Activated effector memory CD4-positive, alpha-beta T cell treated with anti-CD3 and anti-CD28 coated beads, Interleukin-2, amount 50 U/mL, for 16 hours (primary cell): ENCODE data around the gene TBATA.
"Not testable (repeated sequence)": the region's sequence is repeated elsewhere in the genome, so short reads cannot be mapped to it uniquely, and the experiment has no call there.

Experiments used
- DNase-seq: peaks from one replicate; pipeline ENCODE4 v3.0.0-alpha.2; 2020

Gene TBATA

GRCh38 chr10:70777063-70777875, 7.9 kb downstream of the TBATA start:
- no peak for DNase-seq

- no peak for DNase-seq
Measured at GRCh38 chr10:70776455-70777005, 8.6 kb downstream of the TBATA start.

DNA sequence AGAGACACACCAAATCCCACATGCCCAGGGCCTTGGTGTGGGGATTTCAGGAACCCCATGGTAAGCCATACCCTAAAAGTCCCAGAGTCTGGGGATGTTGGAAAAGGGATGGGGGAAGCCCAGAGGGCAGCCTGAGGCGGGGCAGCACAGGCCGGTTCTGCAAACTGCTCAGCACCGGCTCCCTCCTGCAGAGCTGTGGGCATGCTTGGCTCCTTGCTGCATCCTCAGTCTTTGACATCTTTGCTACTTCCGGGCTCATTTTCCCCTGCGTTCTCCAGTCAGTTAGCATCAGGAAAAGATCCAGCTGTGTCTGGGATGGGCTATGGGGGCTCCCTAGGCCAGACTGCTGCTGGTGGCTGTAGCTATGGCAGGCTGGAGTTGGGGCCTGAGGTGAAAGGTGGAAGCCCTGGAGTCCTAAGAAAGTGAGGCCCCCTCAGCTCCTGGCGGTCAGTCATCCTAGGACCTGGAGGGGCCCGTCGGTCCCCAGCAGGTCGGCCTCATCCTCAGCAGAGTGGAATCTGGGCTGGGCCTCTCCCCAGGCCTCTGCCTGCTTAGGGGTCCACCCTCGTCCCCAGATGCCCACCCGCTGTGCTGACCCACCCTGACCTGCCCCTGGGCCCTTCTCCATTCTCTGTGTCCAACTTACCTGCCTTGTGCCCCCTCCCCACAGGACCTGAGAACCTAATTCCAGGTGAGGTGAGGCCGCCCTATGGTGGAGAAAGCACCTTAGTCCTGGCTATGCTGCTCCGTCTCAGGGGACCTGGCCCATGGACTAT, 9.3 kb downstream of the TBATA start:
- peak; percentile 59 for DNase-seq

DNA sequence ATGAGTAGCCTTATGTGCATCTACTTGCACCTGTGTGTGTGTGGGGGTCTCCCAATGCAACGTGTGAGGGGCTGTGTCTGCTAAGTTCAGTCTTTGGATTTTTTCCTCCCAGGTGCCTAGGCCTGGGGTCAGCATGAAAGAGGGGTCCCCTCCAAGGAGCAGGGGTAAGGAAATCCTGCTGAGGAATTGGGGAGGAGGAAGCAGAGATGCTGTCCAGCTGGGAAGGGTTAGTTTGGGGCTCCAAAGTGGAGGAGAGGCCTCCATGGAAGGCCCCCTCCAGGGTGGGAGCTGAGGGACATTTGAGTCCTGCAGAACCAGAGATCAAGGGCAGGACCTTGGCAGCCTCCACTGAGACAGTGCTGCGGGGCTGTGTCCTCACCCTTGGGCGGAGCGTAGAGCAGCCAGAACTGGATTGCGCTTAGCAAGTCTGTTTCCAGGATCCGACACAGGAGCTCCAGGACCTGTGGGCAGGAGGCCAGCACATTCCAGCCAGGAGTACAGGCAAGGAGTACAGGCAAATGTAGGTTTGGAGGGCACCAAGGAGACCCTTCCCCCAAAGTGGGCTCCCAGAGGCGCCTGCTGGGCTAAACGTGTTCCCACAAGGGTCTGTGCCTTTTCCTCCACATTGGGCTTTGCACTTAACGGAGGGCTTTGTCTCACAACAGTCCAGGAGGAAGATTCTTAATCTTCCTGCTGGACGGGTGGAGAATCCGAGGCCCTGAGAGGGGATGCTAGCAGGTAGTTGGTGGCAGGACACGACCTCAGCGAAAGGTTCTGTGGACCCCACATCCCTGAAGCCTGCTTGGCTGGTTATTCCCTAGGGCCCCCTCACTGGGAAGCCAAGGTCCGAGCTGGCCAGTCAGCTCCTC, 10.1 kb downstream of the TBATA start:
- DNase-seq: peak; percentile 55

GRCh38 chr10:70773965-70774809, 11.0 kb downstream of the TBATA start:
- no peak for DNase-seq

GRCh38 chr10:70773461-70773860, 11.7 kb downstream of the TBATA start:
- no peak for DNase-seq

GRCh38 chr10:70772627-70773026, 12.6 kb downstream of the TBATA start:
- no peak for DNase-seq

GRCh38 chr10:70771311-70772194, 13.6 kb downstream of the TBATA start:
- DNase-seq: peak; percentile 50

DNA sequence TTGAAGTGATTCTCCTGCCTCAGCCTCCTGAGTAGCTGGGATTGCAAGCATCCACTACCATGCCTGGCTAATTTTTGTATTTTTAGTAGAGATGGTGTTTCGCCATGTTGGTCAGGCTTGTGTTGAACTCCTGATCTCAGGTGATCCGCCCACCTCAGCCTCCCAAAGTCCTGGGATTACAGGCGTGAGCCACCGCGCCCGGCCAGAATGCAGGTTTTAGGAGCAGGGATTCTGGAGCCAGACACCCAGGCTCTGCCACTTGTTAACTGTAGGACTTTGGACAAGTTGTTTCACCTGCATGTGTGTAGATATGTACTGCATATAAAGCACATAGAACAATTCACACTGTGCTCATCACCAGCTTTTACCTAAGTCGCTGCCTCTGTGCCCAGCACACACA, 14.7 kb downstream of the TBATA start:
- peak; percentile 24 for DNase-seq

DNA sequence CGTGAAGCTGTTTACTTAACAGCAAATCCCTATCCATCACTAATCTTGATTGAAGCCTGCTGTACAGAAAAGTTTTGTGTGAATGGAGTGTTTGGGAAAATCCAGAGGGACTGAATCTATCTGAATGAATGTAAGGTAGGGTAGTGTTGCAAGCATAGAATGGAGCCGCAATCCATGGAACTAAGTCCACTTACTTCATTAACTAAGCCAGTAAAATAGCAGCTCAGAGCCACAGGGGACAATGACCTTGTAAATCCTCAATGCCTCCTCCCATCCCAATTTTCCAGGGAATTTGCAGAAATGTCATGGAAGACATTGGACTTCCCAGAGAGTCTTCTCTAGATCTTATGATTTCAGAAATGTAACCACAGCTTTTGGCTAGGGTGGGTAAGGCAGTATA, 15.2 kb downstream of the TBATA start:
- no peak for DNase-seq

DNA sequence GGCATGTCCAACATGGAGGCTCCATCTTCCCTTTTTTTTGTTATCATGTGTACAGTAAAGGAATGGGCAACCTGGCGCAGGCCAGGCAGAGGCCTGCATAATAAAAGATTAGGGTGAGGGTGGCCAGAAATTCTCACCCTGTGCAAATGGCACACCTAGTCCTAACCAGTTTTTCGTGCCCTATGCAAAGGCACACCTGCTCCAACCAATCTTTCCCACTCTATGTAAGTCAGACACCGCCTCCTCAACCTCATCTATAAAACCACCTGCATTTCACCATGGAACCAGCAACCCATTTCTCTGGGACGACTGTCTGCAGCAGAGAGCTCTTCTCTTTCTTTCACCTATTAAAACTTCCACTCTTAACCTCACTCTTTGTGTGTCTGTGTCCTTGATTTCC, 16.1 kb downstream of the TBATA start:
- peak; percentile 9 for DNase-seq

- DNase-seq: not testable (repeated sequence)
Measured at GRCh38 chr10:70768026-70768685, 17.0 kb downstream of the TBATA start.

DNA sequence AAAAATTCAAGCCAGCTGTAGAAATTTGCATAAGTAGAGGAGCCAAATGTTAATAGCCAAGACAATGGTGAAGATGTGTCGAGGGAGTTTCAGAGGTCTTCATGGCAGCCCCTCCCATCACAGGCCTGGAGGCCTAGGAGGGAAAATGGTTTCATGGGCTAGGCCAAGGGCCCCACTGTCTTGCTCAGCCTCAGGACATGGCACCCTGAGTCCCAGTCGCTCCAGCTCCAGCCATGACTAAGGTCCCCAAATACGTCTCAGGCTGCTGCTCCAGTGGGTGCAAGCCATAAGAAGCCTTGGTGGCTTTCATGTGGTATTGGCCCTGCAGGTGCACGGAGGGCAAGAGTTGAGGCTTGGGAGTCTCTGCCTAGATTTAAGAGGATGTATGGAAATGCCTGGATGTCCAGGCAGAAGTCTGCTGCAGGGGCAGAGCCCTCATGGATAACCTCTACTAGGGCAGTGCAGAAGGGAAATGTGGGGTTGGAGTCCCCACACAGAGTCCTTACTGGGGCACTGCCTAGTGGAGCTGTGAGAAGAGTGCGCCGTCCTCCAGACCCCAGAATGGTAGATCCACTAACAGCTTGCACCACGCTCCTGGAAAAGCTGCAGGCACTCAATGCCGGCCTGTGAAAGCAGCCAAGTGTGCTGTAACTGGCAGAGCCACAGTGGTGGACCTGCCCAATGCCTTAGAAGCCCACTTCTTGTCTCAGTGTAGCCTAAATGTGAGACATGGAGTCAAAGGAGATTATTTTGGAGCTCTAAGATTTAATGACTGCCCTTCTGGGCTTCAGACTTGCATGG, 19.2 kb downstream of the TBATA start:
- DNase-seq: peak; percentile 60

GRCh38 chr10:70763567-70763966, 21.6 kb downstream of the TBATA start:
- peak; percentile 46 for DNase-seq

- peak; percentile 6 for DNase-seq
Measured at GRCh38 chr10:70762441-70763175, 22.6 kb downstream of the TBATA start.

- DNase-seq: no peak
Measured at GRCh38 chr10:70761727-70762350, 23.3 kb downstream of the TBATA start.

GRCh38 chr10:70761031-70761601, 24.1 kb downstream of the TBATA start:
- no peak for DNase-seq

DNA sequence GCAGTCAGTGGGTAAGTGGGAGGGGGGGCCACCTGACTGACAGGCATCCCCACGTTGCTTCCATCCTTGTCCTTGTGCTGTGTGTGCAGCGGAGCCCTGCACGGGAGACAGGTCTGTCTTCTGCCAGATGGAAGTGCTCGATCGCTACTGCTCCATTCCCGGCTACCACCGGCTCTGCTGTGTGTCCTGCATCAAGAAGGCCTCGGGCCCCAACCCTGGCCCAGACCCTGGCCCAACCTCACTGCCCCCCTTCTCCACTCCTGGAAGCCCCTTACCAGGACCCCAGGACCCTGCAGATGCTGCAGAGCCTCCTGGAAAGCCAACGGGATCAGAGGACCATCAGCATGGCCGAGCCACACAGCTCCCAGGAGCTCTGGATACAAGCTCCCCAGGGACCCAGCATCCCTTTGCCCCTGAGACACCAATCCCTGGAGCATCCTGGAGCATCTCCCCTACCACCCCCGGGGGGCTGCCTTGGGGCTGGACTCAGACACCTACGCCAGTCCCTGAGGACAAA, 24.8 kb downstream of the TBATA start:
- DNase-seq: no peak
